GM18517 (cell line): ENCODE measurements around the gene UBE3D.
"Not testable (repeated sequence)": the region's sequence is repeated elsewhere in the genome, so short reads cannot be mapped to it uniquely, and the experiment has no call there.

Experiments used
- ATAC-seq: cut with Tn5 transposase; IDR thresholded peaks from one replicate; pipeline ENCODE4 v1.9.1; 2021; ENCODE audit warnings: mild to moderate bottlenecking, moderate library complexity; ENCODE audit not compliant: unreplicated experiment

UBE3D gene

DNA sequence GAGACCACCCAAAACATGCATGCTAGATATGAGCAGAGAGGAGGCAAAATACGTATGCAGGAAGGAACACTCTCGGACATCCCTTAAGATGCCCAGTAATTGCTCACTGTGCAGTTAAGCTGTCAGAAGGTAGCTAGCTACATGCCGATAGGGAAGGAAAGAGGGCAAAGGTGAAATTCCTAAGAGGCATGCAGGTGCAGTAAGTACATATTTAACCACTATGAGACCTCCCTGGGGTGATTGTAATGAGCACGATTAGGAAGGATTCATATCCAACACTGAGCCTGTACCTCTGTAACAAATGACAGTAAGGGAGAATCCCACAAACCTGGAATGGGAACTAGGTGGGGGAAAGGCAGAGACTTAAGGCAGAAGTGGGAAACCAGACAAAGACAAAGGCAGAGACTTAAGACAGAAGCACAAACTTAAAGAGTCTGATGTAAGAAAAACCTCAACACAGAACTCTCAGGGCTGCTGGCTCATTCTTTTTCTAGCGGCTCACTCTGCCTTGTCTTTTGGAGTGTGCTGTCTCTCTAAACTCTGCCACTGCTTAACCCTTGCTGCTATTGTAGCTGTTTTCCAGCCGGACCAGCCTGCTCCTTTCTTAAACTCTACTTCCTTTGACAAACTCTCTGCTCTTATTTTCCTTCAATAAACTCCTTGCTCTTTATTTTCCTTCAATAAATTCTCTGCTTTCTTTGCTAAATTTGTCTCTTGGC, 148.1 kb downstream of the UBE3D start:
- ATAC-seq: no peak

DNA sequence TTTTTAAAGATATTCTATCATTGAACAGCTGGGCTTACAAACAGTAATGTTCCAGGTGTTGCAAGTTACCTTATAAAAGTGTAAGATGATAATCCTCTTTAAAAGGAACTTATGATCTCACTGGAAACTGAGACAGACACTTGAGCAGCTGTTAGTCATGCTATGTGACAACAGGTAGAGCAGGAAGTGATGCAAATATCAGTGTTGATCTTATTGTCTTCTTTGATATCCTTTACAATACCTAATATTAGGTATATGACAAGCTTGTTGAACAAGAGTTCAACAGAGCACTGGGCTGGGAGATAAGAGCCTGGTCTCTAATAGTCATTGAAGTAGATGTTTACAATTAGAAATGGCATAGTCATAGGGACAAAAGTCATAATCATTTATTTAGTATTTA, 150.0 kb downstream of the UBE3D start:
- no peak for ATAC-seq

DNA sequence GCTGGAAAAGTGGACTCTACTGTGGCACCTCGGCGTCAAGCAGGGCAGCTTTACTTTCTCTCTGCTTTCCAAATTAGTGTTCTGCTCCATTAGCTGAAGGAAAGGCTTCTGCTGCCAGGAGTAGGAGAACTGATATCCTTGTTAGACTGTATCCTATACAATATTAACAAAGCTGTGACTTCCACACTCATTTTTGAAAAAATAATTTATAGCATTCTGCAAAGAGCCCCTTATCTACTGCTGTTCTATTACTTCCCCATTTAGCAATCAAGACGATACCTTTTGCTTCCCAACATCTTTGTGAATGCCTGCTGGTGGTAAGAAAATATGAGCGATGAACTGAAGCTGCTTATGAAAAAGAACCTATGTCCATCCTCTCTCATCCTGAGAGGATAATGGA, 151.1 kb downstream of the UBE3D start:
- no peak for ATAC-seq

DNA sequence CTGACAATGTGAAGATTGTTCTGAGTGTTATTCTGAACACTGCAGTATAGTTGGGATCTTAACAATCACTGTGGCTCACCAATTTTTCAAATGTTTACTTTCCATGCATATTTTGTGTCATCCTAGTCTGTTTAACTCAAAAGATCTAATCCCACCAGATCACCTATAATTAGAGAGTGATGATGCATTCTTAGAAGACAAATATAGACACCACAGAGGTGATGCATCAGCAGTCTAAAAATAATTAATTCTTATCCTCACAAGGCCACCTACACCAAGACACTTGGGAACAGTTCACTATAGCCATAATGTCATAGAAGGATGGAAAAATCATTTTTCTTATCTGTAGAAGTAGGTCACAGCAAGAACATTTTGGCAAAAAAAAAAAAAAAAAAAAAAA, 154.8 kb downstream of the UBE3D start:
- no peak for ATAC-seq

DNA sequence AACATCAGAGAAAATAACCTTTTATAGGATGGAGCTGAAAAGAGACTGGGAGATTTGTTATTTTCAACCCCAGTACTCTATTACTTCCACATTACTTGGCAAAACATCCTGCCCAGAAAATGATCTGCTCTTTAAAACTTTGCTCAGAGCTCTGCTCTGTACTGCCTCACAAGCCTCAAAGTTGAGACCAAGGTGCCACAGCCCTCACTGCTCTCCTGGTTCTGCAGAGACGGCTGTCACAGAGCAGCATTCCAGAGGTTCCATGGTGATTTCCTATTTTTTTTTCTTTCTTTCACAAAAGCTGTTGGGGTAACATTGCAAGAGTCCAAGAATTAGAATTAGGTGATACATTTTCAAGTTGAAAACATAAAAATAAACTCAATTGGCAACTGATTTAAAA, 155.2 kb downstream of the UBE3D start:
- ATAC-seq: no peak

DNA sequence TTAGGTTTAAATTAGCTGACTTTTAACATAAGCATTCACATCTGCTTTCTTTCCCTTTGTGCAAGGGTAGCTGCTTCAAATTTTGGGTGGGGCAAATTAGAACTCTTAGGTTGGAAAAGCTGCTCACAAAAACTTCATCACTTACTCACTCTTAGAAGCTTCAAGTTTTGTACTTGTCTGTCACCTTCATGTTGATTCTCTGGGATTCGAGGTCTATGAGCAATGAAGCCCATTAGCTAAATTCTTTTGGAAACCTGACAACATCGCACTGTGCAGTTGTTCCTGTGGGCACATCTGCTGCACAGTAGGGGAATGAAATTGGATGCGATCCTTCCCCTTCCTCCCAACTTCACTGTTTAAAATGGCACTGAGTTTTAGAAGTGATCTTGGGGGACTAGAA, 156.1 kb downstream of the UBE3D start:
- no peak for ATAC-seq

DNA sequence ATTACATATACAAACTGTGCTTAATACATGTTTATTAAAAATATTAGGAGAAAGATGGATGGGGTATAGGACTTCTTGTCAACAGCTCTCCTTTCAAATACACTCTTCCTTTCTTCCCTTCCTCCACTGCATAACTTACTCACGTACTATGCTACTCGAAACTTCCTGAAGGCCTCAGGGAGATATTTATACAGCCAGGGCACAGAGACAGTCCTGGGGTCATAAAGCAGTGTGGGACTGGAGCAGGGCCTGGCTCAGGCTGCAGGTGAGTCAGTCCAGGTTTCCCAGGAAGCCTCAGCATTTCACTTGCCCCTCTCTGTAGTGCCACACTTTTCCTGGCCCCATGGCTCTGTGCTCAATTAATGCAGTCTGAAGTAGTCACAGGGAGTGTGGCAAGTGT, 157.0 kb downstream of the UBE3D start:
- no peak for ATAC-seq

DNA sequence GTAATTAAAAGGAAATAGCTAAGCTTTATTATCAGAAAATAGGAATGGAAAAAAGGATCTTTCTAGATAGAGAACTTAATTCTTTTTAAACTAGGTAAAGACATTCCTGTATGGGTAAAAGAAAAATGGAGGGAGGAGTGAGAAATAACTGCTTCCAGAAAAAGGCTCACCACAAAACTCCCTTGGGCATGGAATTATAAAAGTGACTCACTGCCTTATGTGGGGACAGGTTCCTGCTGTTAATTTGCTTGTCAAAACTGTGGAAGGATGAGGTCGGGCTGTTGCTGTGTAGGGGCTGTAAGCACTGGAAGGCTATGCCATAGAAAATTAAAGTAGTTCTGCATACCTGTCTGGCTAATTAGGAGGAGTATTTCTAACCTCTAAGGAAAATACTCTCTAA, 158.7 kb downstream of the UBE3D start:
- ATAC-seq: no peak

DNA sequence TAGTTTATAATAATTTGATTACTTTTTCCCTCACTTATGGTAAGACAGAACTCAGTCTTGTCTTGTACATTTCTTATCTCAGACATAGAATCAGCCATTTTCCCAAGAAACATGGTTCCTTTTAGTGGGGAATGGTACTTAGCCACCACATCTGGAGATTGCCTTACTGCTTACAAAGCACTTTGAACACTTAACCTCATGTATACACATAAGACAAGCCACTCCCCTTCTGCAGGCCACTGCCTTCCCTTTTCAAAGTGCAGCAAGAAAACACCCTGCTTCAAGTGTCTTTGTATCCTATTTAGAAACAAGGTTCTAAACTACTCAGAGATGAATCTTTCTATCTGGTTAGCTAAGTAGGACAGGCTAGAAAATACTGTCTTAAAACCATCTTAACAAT, 159.2 kb downstream of the UBE3D start:
- ATAC-seq: no peak

DNA sequence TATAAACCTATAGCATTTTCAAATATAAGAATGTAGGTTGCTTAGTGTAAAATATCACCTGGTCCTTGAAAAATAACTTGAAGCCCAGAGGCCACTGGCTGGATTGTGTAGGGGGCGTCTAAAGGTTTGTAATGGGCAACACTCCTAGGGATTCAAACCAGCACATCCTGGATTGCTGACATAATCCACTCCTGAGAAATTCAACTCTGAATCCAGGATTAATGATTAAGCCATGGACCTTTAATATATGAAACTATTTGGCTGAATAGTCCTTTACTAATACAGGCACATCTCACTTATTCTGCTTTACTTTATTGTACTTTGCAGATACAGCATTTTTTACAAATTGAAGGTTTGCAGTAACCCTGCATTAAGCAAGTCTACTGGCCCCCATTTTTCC, 160.8 kb downstream of the UBE3D start:
- no peak for ATAC-seq

DNA sequence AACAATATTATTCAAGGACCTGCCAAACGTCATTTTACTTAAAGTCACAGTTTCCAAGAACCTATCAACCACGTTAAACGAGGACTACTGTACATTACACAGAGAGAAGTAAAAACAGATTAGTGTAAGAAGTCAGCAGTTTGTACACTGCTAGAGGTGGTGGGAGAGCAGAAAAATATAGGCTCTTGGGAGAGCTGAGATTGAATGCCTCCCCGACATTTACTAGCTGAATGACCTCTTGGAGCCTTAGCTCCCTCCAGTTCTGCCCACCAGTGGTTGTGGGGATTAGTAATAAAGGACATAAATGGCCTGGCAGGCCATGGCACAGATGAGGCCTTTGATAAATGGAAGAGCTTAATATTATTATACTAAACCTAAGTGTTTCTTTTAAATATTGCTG, 161.4 kb downstream of the UBE3D start:
- no peak for ATAC-seq

DNA sequence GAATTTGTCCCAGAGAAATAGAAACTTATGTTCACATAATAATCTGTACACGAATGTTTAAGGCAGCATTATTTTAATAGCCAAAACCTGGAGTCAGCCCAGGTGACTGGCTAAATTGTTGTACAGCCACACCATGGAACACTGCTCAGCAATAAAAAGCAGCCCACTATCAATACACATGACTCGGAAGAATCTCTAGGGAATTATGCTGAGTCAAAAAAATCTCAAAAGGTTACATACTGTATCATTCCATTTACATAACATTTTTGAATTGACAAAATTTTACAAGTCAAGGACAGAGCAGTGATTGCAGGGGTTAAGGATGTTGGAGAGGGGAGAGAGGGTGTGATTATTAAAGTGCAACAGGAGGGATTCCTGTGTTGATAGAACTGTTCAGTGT, 163.4 kb downstream of the UBE3D start:
- ATAC-seq: no peak

DNA sequence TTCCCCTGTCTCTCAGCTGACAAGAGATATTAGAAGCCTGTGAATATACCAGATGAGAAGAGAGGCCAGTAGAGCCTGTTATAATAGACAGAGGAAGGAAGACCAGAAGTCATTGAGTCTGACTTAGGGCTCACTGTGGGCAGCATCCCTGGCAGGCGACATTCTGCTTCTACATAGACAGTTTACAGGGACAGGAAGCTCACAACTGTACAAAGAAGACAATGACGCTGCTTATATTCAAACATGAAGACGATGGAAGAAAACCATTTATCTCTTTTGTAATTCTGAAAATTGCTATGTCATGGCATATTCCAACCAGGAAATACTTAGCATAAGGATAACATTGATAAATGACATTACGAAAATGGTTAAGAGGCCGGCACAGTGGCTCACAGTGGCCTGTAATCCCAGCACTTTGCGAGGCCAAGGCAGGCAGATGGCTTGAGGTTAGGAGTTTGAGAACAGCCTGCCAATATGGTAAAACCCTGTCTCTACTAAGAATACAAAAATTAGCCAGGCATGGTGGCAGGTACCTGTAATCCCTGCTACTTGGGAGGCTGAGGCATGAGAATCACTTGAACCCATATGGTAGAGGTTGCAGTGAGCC, 170.9 kb downstream of the UBE3D start:
- ATAC-seq: no peak

DNA sequence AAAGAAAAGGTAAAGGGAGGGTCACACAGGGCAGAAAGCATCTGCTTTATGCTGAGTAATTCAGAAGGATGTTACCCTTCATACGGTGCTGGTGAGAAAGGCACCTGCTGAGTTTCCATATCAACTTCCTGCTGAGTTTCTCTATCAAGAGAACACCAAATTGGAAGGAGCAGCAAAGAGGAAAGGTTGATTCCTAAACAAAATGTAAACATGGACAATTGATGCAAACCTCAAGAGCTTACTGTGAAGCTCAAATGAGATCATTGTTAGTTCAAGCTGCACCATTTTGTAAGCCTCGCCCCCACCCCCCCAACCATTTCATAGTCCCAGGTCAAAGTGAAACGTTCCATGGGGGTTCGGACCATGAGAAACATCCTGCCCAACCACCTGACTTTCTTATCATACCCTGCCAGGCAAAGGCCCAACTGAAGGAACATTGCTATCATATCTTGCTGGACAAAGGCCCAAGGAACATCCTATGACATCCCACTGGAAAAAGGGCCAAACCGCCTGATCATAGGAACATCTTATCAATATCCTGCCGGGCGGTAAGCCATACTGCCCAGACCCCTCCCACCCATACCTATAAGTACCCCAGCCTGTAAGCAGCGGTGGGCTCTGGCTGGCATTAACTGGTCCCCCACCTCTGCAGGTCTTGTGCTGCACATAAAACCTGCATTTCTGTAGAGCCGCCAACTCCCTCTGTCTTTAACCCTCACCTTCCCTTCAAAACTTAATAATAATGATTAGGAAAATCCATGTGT, 171.6 kb downstream of the UBE3D start:
- ATAC-seq: no peak

DNA sequence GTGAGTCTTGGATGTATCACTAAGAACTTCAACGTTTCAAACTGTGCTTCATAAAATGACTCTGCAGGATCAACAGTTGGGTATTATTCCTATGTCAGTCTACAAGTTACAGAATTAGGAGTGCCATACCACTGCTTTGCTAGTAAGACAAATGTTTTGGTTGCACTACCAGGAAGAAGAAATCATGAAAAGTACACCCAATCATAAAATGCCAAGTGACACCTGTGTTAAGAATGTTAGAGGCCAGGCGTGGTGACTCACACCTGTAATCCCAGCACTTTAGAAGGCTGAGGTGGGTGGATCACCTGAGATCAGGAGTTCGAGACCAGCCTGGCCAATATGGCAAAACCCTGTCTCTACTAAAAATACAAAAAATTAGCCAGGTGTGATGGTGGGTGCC, 174.1 kb downstream of the UBE3D start:
- ATAC-seq: not testable (repeated sequence)

DNA sequence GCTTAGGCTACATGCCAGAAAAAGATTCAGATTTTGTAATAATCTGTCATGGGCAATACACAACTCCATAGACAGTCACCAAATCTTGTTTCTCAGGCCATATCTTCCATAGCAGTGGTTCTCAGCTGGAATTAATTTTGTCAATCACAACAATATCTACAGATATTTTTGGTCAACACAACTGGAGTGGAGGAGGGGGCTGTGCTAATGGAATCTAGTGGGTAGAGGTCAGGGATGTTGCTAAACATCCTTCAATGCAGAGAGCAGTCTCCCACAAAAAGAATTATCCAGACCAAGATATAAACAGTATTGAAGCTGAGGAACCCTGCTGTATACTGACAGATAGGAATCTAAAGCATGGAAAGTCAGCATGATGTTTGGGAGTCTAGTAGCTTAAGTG, 174.6 kb downstream of the UBE3D start:
- no peak for ATAC-seq

DNA sequence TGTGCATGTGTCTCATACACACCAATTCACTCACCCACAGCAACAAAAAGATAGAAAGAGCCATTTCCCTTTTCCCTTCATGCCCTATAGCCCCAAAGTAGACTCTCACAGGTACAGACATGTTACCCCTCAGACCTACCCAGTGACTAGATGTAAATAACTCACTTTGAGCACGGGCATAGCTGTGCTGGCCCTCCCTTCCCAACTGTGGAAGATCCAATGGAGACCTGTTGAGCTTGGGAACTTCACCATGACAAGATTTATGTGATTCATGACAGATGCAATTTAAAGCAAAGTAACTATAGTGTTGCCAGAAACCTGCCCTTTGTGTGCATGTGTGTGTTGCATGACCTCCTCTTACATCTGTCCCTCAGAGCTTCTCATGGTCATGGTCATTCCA, 175.4 kb downstream of the UBE3D start:
- no peak for ATAC-seq

DNA sequence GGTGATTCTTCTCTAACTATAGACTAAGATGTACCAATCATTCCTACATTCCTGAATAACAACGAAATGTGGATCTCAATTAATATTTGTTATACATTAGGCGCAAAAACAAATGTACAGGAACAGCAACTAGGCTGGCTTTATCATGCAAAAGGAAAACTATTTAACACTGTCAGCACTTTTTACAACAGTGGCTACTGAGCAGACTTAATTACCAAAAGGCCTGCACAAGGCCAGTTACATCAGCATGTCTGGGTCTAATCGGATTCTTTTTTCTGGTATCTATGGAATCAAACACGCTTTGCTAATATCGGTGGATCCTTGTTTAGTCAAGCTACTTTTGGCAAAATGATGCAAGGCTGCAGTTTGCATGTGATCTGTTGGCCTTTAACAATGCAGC, 176.5 kb downstream of the UBE3D start:
- no peak for ATAC-seq

DNA sequence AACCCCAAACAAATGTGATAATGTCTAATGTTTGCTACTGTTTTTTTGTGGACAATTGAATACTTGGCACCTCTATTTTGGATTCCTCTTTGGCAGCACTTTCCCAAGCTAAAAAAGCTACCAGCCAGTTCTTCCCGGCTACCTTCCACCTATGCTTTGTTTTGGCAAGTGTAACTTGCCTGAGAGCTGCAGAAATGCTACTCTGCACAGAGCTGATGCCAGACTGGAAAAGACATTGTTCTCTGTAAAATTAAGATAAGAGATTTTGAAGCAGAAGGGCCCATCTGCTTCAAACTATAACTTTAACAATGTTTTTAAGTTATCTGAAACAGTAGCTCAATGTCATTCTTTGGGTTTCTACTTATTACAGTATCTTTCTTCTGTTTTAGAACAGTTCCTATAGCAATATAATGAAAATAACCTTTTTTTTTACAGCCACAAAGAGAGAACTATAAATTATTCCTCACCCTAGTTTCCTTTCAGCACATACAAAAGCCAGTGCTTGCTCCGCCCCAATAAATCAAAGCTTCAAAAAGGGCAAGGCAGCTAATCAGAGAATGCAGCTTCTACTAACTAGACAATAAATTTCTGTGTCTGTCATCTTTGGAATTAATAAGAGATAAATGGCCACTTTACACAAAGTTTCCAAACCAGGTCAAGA, 183.1 kb downstream of the UBE3D start:
- ATAC-seq: no peak

DNA sequence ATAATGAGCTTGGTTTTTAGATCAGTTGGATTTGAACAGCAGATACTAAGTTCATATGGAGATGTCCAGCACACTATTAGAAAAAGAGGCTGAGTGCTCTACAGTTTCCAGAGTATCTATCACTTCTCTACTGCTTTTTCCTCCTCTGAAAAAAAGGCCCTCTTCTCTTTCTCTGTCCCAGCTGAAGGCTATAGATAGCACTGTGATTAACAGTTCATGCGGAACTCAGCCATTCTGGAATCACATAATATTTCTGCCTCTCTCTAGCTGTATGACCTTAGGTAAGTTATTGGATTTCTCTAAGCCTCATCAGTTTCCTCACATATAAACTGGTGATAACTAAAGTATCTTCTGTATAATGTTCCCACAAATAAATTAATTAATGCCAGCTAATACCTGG, 184.1 kb downstream of the UBE3D start:
- no peak for ATAC-seq

DNA sequence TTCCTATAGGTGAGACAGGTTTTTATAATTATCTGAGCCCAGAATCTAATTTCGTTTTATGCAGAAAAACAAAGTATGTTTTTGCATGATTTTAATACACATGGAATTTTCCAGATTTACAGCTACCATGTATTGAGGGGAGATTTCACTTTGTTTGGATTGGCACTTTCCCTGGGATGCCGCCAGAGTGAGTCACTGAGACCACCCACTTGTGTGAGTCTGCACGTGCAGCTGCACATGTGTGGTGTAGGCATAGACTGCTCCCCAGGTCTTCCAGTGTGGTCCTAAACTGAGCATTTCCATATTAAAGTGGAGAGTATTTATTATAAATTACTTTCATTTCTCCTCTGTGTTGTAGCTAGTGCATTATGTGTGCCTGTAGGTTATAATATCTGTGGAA, 186.8 kb downstream of the UBE3D start:
- no peak for ATAC-seq
